Limb (tissue), 2 donors: ENCODE measurements around the gene SLC66A2.
"Not testable (repeated sequence)": the region's sequence is repeated elsewhere in the genome, so short reads cannot be mapped to it uniquely, and the experiment has no call there.

Experiments used
- DNase-seq, 2 donors: peaks; one replicate each; pipeline ENCODE4 v3.0.0-alpha.2; 2016; ENCODE audit errors: extremely low spot score in 2 of 2

The SLC66A2 gene

GRCh38 chr18:79951545-79952455 lies at the start of gene SLC66A2:
SLC66A2 (minus strand) TSS chr18:79951653; CDS start chr18:79950926, 727 bp downstream.
- DNase-seq = peak; percentile 94 to 97

- DNase-seq = no peak
These were observed 49.4 kb upstream of the SLC66A2 start for GRCh38 chr18:80000877-80001276.

- not testable (repeated sequence) for DNase-seq
These were observed 48.2 kb upstream of the SLC66A2 start for GRCh38 chr18:79999701-80000100.

GRCh38 chr18:79991494-79991893 lies 40.0 kb upstream of the SLC66A2 start:
- DNase-seq = no peak

- no peak for DNase-seq
These were observed 37.7 kb upstream of the SLC66A2 start for GRCh38 chr18:79989195-79989497.

- peak; percentile 92 to 94 for DNase-seq
These were observed 37.2 kb upstream of the SLC66A2 start, which contains the start of gene TXNL4A for GRCh38 chr18:79988451-79989194. TXNL4A (minus strand) TSS chr18:79988563; CDS start chr18:79988392, 171 bp downstream.

GRCh38 chr18:79988071-79988450 lies 36.6 kb upstream of the SLC66A2 start:
- peak in 1 of 2 donors; percentile 35 for DNase-seq

- no peak for DNase-seq
These were observed 36.1 kb upstream of the SLC66A2 start for GRCh38 chr18:79987566-79987965.

GRCh38 chr18:79986726-79987125 lies 35.3 kb upstream of the SLC66A2 start:
- DNase-seq = no peak

- DNase-seq = no peak
These were observed 33.7 kb upstream of the SLC66A2 start for GRCh38 chr18:79985172-79985571.

GRCh38 chr18:79983793-79984192 lies 32.3 kb upstream of the SLC66A2 start:
- DNase-seq = no peak

- DNase-seq = no peak
These were observed 31.8 kb upstream of the SLC66A2 start for GRCh38 chr18:79983253-79983652.

- no peak for DNase-seq
These were observed 31.3 kb upstream of the SLC66A2 start for GRCh38 chr18:79982736-79983135.

- DNase-seq = no peak
These were observed 29.1 kb upstream of the SLC66A2 start for GRCh38 chr18:79980585-79980984.

- no peak for DNase-seq
These were observed 28.4 kb upstream of the SLC66A2 start for GRCh38 chr18:79979843-79980242.

- no peak for DNase-seq
These were observed 24.7 kb upstream of the SLC66A2 start for GRCh38 chr18:79975985-79976680.

- no peak for DNase-seq
These were observed 23.6 kb upstream of the SLC66A2 start for GRCh38 chr18:79975043-79975442.

GRCh38 chr18:79974025-79974654 lies 22.7 kb upstream of the SLC66A2 start:
- no peak for DNase-seq

GRCh38 chr18:79973517-79973916 lies 22.1 kb upstream of the SLC66A2 start:
- DNase-seq = no peak

GRCh38 chr18:79972720-79973119 lies 21.3 kb upstream of the SLC66A2 start:
- no peak for DNase-seq

GRCh38 chr18:79971986-79972385 lies 20.5 kb upstream of the SLC66A2 start:
- DNase-seq = no peak
